Frontal cortex (tissue), 4 donors: ENCODE measurements around the gene FSTL4. TPM values are rescaled to one million over a fixed set of nuclear protein-coding genes. Genes with fewer than 3 reads are reported as not detected.
"Not testable (repeated sequence)": the region's sequence is repeated elsewhere in the genome, so short reads cannot be mapped to it uniquely, and the experiment has no call there.

Experiments used
- DNase-seq, 2 donors: peaks; one replicate each; pipeline ENCODE4 v3.0.0; 2012; ENCODE audit warnings: low spot score in 2 of 2
- FAIRE-seq: peaks from 2 replicates; lab custom pipeline; 2012; peaks lifted over from hg19 to GRCh38; lab: Jason Lieb, UNC
- total RNA-seq: library from RNA; depleted of rRNA; stranded (reverse); fragments of >200 nt; gene quantifications from one replicate; pipeline ENCODE4 v1.2.3, GENCODE V29; 2014
- donor health status: control.
- donor health status: control.
- donor health status: control.

Gene FSTL4
- total RNA-seq, 1 donor from 2014 or later: 0.82 TPM

DNA sequence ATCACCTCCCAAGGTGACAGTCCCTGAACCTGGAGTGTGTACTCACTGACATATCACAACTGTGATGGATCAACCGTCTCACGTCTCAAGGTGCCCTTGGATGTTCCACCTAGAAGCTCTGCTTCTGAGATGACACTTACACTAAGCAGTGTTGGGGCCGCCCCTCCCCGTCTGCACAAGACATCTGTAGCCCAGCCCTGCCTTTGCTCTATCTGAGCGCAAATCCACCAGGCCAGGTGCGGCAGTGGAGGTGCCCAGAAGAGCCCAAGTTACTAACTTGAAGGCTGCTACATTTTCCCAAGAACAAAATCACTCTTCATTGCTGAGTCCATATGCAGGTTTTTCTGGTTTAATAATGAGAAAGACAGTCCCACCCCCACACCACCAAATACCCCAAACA, 148.3 kb downstream of the FSTL4 start:
- DNase-seq (no peak), FAIRE-seq (no peak)

DNA sequence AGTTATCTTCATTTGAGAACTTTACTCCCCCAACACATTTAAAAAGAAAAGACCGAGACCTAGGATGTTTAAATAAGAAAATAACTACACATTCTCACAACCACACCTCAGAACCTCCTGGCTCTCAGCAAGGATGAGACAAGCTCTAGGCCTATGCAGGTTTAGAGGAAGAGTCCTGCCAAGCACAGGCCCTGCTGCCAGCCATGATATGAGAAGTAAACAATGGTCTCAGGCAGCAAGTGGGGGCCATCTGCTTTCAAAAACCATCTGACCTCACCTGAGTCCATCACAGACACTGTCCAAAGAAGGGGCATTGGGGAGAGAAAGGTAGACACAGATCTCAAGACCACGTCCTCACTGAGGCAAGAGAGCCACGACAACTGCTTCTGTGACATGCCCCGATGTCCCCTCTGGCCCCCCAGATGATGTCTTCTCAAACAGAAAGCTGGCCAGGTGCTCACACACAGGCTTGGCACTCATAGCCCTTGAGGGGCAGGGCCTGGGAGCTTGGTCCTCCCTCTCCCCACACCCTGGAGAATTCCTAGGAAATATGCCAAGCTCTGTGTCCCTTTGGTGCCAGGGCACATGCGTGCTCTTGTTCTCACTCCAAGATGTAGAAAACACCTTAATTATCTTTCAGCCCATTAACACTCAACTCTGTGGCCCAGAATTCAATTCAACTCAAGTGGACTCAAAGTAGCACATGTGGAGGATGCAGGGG, 150.4 kb downstream of the FSTL4 start:
- FAIRE-seq: no peak

DNA sequence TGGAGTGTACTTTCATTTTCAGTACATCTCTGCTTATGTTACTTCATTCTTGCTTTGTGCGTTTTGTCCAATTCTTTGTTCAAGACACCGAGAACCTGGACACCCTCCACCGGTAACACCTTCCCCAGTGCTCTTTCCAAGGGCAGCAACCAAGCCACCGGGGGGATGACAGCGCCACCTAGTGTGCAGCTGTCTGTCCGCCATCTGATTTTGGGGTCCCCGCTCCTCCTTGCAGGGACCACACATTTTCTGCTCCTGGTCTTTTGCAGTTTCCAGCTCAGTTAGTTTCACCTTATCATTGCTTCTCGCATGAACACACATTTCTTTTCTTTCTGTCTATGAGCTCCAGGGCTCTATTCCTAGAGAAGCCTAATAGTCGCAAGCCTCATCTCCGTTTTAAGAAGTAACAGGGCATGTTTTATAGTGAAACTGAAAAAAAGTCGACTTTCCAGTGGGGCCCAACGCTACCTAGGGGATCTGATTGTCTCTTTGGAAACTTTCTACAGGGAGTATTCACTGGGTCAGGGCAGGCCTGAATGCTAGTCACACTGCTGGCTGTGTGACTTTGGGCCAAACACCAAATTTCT, 152.1 kb downstream of the FSTL4 start:
- no peak for FAIRE-seq

More for the DNA sequence above, 150.4 kb downstream of the FSTL4 start:
- DNase-seq: no peak

DNA sequence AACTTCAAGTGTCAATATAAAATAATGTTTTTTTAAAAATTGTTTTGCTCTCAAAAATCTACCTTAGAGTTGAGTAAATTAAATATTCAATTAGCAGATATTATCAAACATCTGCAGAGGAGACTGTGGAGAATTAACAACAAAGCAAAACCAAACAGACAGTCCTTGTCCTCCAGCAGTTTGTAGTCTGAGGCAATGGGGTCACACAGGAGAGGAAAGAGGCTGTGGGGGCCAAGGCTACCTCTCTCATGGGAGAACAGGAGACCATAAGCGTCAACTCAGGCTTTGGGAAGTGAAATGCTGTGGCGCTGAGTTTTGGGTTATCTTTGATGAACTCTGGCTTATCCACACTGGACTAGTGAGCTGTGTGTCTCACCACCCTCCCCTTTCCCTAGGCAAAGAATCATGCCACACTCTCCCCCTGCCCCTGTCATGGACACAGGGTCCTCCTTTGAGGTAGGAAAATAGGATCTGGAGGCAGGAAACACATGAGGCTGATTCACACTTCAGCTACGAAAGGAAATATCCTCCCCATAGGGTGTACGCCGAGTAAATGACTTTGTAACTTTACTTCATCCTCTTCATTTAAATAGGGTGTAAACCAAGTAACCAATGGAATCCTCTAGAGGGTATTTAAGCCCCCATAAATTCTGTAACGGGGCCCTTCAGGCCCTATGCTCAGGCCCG, 152.7 kb downstream of the FSTL4 start:
- FAIRE-seq (no peak), DNase-seq (no peak)

More for the DNA sequence above, 152.1 kb downstream of the FSTL4 start:
- no peak for DNase-seq

DNA sequence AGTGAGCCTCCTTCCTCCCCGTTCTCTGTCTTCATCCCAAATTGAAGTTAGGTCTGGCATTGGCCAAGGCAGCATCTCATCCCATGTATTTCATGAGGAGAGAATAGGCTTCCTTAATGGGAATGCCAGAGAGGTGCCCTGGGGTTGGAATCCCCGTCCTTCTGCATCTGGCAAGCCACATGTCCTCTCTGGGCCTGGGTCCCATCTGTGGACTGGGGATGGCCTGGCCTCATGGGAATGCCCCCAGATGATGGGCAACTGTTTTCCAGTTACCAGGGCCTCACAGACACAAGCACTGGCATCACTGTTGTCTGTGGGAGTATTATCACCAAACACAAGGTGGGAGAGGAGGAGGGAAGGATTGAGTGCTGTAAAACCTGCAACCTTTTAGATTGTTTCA, 153.9 kb downstream of the FSTL4 start:
- DNase-seq (no peak), FAIRE-seq (no peak)

DNA sequence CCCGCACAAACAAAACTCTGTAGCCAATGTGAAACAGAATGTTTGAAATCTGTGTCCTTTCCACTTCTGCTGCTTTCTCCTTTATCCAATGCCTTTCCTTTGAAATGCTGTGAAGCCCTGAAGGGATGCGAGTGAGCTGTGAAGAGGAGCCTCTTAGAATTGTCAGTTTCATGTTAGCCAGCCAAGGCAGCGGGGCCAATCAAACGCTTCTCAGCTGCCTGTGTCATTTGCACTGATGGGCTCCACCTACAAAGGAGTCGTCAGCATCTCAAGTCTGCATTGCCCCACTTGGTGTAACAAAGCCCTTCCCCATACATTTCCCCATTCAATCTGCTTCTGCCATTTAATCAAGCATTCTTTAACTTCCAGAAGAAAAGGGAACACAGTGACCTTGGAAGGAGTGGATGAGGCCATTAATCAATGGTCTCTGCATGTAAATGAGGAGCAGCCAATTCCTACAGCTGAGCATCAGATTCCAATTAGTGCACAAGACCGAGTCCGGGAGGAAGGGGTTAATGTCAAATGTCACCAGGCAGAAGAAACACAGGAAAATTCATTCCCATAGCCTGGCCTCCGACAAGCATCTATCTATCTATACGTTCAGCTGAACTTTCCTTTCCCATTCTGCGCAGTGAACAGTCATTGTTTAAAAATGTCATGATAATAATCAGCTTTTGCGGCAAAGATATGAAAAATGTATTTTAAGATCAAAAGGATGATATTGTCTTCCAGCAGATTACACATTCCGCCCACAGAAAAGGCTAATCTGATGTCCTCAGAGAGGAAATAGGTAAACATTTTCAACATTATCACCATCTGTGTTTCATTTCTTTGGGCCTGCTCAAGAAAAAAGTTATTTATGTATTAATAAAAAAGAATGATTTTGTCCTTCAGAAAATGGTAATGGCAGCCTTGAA, 154.6 kb downstream of the FSTL4 start:
- FAIRE-seq: no peak
- DNase-seq: no peak

DNA sequence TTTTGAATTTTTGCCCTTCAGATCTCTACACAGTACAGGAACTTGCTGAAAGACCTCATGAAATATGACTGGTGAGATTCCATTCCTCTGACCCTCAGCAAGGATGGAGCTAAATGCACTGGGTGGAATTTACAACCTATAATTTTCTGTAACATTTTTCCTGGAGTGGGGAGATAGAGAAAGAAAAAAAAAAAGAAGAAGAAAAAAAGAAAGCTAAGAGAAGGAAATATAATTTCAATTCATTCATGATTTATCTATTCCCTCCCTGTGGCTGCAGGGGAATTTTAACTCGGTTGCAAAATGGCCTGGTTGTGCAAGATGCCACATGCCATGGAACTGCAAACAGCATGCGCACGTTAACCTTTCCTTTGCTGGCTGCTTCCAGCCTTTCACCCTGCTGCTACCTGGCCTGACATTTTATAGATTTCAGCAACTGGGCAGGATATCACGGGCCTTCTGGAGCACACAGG, 155.4 kb downstream of the FSTL4 start:
- DNase-seq: no peak
- FAIRE-seq: no peak

DNA sequence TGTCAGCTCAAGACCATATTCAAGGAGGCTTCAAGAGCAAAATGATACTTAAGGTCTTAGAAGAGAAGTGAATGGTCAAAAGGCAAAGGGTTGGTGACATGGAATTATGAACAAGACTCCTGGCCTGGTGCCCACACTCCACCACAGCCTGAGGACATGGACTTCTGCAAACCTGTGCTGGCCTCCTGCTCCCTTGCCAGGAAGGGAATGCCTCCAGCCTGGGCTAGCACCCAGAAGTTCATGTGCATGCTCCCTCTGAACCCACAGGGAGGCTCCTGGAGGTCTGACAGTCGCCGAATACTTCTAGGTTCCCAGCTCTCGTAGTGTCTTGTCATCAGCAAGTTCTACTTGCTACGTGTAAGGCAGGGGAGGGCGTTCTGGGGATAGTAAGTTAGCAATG, 156.7 kb downstream of the FSTL4 start:
- FAIRE-seq: no peak

DNA sequence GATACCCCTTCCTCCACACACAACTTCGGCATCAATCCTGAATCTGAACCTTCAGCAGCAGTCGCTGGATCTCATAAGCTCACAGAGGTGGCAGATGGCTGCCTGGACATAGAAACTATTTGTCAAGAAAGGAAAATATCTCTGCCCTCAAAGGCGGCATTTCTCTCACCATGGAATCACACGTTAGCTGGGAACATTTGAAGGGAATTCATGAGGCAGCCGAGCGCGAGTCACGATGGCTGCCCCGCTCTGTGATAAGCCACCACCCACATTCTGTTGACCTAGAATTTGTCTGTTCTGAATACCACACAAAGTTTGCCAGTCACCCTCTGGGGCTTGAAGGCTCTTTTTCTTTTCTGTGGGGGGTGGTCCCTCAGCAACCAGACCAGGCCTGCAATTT, 157.9 kb downstream of the FSTL4 start:
- DNase-seq: no peak
- FAIRE-seq: no peak

More for the DNA sequence above, 156.7 kb downstream of the FSTL4 start:
- no peak for DNase-seq

DNA sequence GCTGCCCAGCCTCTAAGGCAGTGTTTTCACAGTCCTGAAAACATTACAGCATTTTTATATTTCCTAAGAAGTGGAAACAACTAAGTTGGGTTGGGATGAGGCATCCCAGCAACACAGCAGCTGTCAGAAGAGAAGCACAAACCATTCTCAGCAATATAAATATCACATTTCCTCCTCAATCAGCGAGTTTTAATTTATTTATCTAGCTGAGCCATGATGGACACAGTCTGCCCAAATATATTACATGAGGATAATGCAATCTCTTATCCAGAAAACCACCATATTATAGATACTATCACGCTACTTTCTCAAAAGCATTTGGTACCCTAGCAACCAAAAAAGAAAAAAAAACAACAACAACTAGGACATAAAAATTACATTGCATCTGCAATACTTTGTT, 158.5 kb downstream of the FSTL4 start:
- FAIRE-seq (no peak), DNase-seq (no peak)

DNA sequence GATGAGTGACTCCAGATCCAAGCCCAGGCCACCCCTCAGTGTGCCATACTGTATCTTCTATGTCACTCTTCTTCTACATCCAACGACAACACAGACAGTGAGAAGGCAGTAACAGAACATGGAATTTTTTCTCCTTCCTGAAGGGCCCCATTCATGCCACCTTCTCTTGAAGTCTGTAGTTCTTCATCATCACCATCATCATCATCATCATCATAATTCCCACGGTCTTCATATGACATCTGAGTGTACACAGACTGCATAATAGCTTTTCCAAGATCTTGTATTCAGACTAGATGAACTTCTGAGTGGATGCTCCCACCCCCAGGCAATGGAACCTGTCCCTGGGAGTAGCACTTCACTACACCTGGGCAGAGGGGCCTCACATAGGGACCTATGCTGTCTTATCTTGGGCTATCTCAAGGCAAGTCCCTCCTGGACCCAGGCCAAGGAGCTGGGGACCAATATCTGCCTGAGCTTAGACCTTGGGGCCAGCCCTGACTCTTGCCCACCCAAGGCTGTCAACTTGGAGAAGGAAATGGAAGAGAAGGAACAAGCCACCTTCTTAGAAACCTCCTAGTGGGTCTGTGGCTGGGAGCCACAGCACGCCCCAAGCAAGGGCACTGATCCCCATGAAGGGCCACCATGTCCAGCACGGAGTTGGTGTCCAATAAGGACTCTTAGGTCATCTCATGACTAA, 159.1 kb downstream of the FSTL4 start:
- FAIRE-seq: no peak
- DNase-seq: no peak

DNA sequence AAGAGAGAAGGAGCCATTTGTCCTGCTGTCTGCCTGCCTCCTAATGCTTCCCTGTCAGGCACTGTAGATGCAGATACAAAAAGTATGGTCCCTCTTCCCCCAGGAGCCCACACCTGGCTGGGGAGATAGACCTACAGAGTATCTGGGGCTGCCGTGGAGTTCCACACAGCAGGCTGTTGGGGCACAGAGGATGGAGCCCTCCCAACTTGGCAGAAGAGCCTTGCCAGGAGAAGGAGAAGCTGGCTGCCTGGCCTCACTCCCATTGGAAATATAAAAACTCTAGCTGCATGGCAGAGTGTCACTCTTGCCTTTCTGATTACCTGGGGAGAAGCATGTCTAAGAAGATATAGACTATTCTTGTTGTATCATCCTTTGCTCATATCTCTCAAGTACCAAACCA, 160.4 kb downstream of the FSTL4 start:
- FAIRE-seq (no peak), DNase-seq (no peak)

DNA sequence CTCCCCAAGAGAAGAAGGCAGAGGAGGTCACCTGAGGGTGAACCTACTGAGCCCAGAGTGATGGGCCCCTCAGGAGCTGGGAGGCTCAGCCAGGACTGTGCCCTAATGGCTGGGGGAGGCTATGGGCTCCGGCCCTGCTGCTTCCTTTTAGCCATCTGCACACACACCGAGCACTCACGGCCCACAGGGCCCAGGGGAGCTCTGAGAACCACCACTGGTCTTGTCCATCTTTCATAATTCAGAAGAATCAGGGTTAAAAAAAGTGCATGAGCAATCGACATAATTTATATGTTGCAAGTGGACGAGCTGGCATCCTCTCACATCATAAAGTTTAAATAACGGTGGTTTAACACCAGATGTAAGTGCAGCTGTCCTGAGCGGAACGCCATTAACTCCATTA, 162.1 kb downstream of the FSTL4 start:
- no peak for FAIRE-seq
- DNase-seq: no peak

DNA sequence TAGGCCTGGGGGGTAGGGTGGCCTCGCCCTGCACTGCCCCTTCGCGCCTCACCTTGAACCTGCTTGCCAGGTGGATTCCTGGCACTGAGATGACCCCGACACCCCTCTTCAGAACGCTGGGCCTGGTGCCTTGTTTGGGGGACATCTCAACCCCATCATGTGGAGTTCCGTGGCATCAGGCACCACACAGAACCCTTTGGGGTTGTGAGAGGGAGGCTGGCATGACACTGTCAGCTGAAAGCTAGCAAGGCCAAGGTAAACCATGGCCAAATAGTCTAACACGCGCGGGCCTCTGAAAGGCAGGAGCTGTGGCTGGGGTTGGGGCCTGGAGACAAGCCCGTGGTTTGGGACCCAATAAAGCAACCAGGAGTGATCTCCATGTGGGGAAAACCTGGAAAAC, 163.2 kb downstream of the FSTL4 start:
- no peak for DNase-seq
- no peak for FAIRE-seq

DNA sequence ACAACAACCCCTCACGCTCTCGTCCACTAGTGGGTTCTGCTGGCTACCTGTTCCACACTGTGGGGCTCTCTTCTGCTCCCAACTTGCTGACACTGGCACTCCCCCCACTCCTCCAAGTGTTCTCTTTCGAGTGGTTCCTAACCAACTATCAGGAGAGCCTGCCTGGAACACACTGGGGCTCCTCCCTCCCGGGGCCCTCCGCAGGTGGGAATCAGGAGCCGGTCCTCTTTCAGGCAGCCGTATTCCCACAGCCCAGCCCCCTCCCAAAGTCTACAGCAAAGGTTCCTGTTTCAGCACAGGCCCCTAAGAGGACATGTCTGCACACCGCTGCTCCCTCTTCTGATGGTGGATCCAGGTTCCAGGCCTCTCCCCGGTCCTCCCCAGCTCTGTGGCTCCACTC, 165.9 kb downstream of the FSTL4 start:
- DNase-seq (no peak), FAIRE-seq (no peak)

DNA sequence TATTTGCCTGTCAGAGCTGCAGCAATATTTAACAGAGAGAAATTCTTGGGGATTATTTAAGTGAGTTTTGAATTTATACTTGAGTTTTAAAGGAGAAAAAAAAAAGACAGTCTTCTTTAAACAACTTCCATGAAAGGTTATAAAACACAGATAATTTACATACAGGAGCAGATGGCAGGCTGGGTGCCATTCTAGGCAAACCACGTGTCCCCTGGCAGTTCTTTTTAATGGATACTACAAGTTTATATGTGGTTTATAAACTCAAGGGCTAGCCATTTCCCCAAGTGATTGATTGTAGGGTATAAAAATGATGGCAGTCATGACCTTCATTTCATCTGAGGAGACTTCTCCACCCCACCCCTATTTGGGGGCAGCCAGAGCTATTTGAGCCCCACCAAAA, 166.6 kb downstream of the FSTL4 start:
- DNase-seq: no peak
- FAIRE-seq: no peak

DNA sequence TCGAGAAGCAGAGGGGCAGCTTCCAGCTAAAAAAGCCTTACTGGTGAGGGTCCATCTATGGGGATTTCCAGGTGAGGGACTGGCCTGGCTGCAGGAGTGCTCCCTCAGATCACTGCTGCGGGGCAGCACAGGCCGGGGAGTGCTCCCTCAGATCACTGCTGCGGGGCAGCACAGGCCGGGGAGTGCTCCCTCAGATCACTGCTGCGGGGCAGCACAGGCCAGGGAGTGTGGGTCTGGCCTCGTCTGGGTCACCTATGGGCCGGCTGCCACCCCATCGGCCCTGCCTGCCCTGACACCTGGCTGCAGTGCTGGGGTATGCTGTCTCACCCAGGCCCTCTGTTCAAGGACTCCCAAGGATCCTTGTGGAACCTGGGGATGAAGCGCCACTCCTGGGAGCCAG, 167.1 kb downstream of the FSTL4 start:
- DNase-seq, FAIRE-seq: not testable (repeated sequence)

DNA sequence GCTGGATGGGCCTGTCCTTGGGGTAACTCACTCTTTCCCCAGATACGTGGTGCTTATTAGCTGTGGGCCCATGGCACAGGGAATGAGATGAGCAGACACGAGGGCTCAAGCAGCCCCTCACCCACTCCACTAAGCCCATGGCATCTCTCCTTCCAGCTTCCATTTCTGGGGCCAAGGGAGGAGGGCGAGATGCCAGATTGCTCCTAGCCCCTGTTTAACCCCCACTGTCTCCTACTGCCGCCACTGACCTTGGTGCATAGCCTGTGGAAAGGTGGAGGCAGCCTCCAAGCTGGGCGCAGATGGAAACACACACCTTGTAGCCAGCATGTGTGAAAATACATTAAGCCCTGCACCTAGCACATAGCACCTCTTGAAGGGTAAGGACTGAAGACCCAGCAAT, 167.6 kb downstream of the FSTL4 start:
- FAIRE-seq (no peak), DNase-seq (no peak)

DNA sequence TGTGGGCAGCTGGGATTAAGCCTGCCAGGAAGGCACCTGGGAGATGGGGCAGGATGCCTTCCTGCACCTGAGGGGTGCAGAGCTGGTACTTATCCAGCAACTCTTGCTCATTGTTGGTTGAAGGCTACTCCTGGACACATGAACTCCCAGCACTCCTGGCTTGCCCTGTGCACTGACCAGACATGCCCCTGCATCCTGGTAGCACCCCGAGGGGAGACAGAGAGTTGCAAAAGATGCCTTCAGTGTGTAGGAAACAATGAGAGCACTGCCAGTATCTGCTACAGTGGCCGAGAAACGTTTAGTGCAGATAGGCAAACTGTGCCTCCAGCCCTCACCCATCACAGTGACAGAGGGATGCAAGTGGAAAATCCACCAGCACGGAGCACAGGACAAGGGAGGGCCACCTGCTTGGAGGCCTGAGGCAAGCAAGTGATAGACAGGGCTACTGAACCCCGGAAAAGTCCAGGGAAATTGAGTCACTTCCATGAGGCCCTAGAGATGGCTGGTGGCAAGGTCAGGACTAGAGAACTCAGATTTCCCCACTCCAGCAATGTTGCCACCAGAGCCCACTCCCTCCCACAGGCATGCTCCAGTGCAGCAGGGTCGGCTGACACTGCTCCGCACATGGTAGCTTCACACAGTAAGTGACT, 171.1 kb downstream of the FSTL4 start:
- no peak for DNase-seq
- no peak for FAIRE-seq
